ENCODE data around the gene RPS14. TPM values are rescaled to one million over a fixed set of nuclear protein-coding genes. Genes with fewer than 3 reads are reported as not detected.

RPS14 gene
- total RNA-seq, 1 donor from 2014 or later: 1,798 TPM

GRCh38 chr5:150404941-150405816 lies 44.4 kb downstream of the RPS14 start:
- Mint-ChIP-seq H3K9me3 (ENCODE audit: unreplicated experiment) (no peaks in the 10 kb centered on the region), H3K27me3 (ENCODE audit: unreplicated experiment) (no peaks in the 10 kb centered on the region), H3K4me1 (ENCODE audit: unreplicated experiment) (peaks cover 9% of the 10 kb centered on the region), H3K27ac (ENCODE audit: unreplicated experiment) (no peak overlapping the region), H3K36me3 (ENCODE audit: unreplicated experiment) (peaks cover 7% of the 10 kb centered on the region), H3K4me3 (ENCODE audit: unreplicated experiment) (no peak overlapping the region)
- no peak for DNase-seq (ENCODE audit: extremely low spot score, unreplicated experiment)
- no peak for TF ChIP-seq CTCF (IDR thresholded peaks at IDR 0.05)

- Mint-ChIP-seq H3K4me3 (ENCODE audit: unreplicated experiment) (no peak overlapping the region), H3K27me3 (ENCODE audit: unreplicated experiment) (no peaks in the 10 kb centered on the region), H3K27ac (ENCODE audit: unreplicated experiment) (no peak overlapping the region), H3K9me3 (ENCODE audit: unreplicated experiment) (no peaks in the 10 kb centered on the region), H3K4me1 (ENCODE audit: unreplicated experiment) (peaks cover 13% of the 10 kb centered on the region), H3K36me3 (ENCODE audit: unreplicated experiment) (peaks cover 13% of the 10 kb centered on the region)
- no peak for TF ChIP-seq CTCF (IDR thresholded peaks at IDR 0.05)
- no peak for DNase-seq (ENCODE audit: extremely low spot score, unreplicated experiment)
Measured at GRCh38 chr5:150404535-150404934, 45.0 kb downstream of the RPS14 start.

GRCh38 chr5:150404121-150404520 lies 45.4 kb downstream of the RPS14 start:
- Mint-ChIP-seq H3K36me3 (ENCODE audit: unreplicated experiment) (peaks cover 13% of the 10 kb centered on the region), H3K4me3 (ENCODE audit: unreplicated experiment) (no peak overlapping the region), H3K4me1 (ENCODE audit: unreplicated experiment) (peaks cover 17% of the 10 kb centered on the region), H3K27ac (ENCODE audit: unreplicated experiment) (no peak overlapping the region), H3K27me3 (ENCODE audit: unreplicated experiment) (no peaks in the 10 kb centered on the region), H3K9me3 (ENCODE audit: unreplicated experiment) (no peaks in the 10 kb centered on the region)
- no peak for TF ChIP-seq CTCF (IDR thresholded peaks at IDR 0.05)
- DNase-seq (ENCODE audit: extremely low spot score, unreplicated experiment): no peak

- no peaks in the 10 kb centered on the region for H3K27me3 Mint-ChIP-seq (ENCODE audit: unreplicated experiment)
Measured at GRCh38 chr5:150402901-150403342, 46.6 kb downstream of the RPS14 start.

More at GRCh38 chr5:150402901-150403342, 46.6 kb downstream of the RPS14 start:
- no peak for DNase-seq (ENCODE audit: extremely low spot score, unreplicated experiment)
- H3K36me3 Mint-ChIP-seq (ENCODE audit: unreplicated experiment): peaks cover 20% of the 10 kb centered on the region
- H3K27ac Mint-ChIP-seq (ENCODE audit: unreplicated experiment): no peak overlapping the region
- H3K4me1 Mint-ChIP-seq (ENCODE audit: unreplicated experiment): peaks cover 24% of the 10 kb centered on the region
- no peak overlapping the region for H3K4me3 Mint-ChIP-seq (ENCODE audit: unreplicated experiment)
- TF ChIP-seq CTCF (IDR thresholded peaks at IDR 0.05): no peak
- no peaks in the 10 kb centered on the region for H3K9me3 Mint-ChIP-seq (ENCODE audit: unreplicated experiment)
